ENCODE results near the gene IRF2. TPM values are rescaled to one million over a fixed set of nuclear protein-coding genes. Genes with fewer than 3 reads are reported as not detected.

Gene IRF2
- total and polyA plus RNA-seq, 12 donors, result 19.0 to 93.1 (median 52.3) TPM

GRCh38 chr4:184419976-184420375 lies 54.4 kb downstream of the IRF2 start:
- 94 to 98% (median 97%) methylated on average over 7 of the region's 7 CpGs for whole genome bisulfite sequencing, 4 donors
- no peak overlapping the region for H3K27ac ChIP-seq
- no peak for TF ChIP-seq POLR2A (IDR thresholded peaks at IDR 0.05)
- no peak for TF ChIP-seq CTCF (IDR thresholded peaks at IDR 0.05)
- DNase-seq, result no peak
- intact Hi-C loops (cut with DNase I), result loop anchor here in 1 of 2 donors (10.0 kb wide), 1 partner anchor 45 kb away; no protein-coding TSS in a partner anchor
- H3K27me3 ChIP-seq, result no peaks in the 10 kb centered on the region
- peaks cover 0 to 40% of the 10 kb centered on the region in 2 donors for H3K36me3 ChIP-seq (replicated peaks in 1 of 2)
- H3K4me1 ChIP-seq (replicated peaks in 1 of 2), result peaks cover 16 to 40% of the 10 kb centered on the region in 2 donors
- no peak overlapping the region for H3K4me3 ChIP-seq
- no peaks in the 10 kb centered on the region for H3K9me3 ChIP-seq (replicated peaks in 1 of 3)

- intact Hi-C loops (cut with DNase I), result loop anchor here in 1 of 2 donors (10.0 kb wide), 1 partner anchor 47 kb away; no protein-coding TSS in a partner anchor
- peak overlapping the region in 1 of 4 donors; percentile 30 for H3K4me3 ChIP-seq
- 51 to 57% (median 53%) methylated on average over 8 of the region's 8 CpGs for WGBS, 4 donors
- peaks cover 0 to 34% of the 10 kb centered on the region in 2 donors for H3K36me3 ChIP-seq (replicated peaks in 1 of 2)
- no peaks in the 10 kb centered on the region for H3K27me3 ChIP-seq
- H3K9me3 ChIP-seq (replicated peaks in 1 of 3), result no peaks in the 10 kb centered on the region
- H3K4me1 ChIP-seq (replicated peaks in 1 of 2), result peaks cover 13 to 43% of the 10 kb centered on the region in 2 donors
- TF ChIP-seq POLR2A (IDR thresholded peaks at IDR 0.05) (no peak), CTCF (IDR thresholded peaks at IDR 0.05) (no peak)
- peak overlapping the region in 4 of 5 donors; percentile 58 to 87 (median 71) for H3K27ac ChIP-seq
- DNase-seq, result peak in 2 of 7 donors; percentile 42 to 64
Observed at GRCh38 chr4:184417802-184418511, 56.4 kb downstream of the IRF2 start.

- peaks cover 0 to 34% of the 10 kb centered on the region in 2 donors for H3K36me3 ChIP-seq (replicated peaks in 1 of 2)
- 63 to 66% (median 64%) methylated on average over 12 of the region's 12 CpGs for WGBS, 4 donors
- no peak for TF ChIP-seq CTCF (IDR thresholded peaks at IDR 0.05)
- no peak for TF ChIP-seq POLR2A (IDR thresholded peaks at IDR 0.05)
Observed at GRCh38 chr4:184416913-184417734, 57.2 kb downstream of the IRF2 start.

GRCh38 chr4:184415071-184415470 lies 59.3 kb downstream of the IRF2 start:
- intact Hi-C loops (cut with DNase I), result loop anchor here in 1 of 2 donors (10.0 kb wide), 1 partner anchor 50 kb away; no protein-coding TSS in a partner anchor
- Histone ChIP-seq H3K9me3 (replicated peaks in 1 of 3) (no peaks in the 10 kb centered on the region), H3K4me3 (no peak overlapping the region), H3K27me3 (no peaks in the 10 kb centered on the region), H3K36me3 (replicated peaks in 1 of 2) (peaks cover 0 to 34% of the 10 kb centered on the region in 2 donors), H3K4me1 (replicated peaks in 1 of 2) (peaks cover 13 to 49% of the 10 kb centered on the region in 2 donors), H3K27ac (no peak overlapping the region)
- DNase-seq, result no peak
- 90 to 92% (median 91%) methylated on average over 6 of the region's 6 CpGs for WGBS, 4 donors
- TF ChIP-seq POLR2A (IDR thresholded peaks at IDR 0.05), result no peak
- TF ChIP-seq CTCF (IDR thresholded peaks at IDR 0.05), result no peak

More at GRCh38 chr4:184416913-184417734, 57.2 kb downstream of the IRF2 start:
- H3K27ac ChIP-seq, result peak overlapping the region in 4 of 5 donors; percentile 58 to 87 (median 71)
- peaks cover 13 to 43% of the 10 kb centered on the region in 2 donors for H3K4me1 ChIP-seq (replicated peaks in 1 of 2)
- H3K4me3 ChIP-seq, result peak overlapping the region in 1 of 4 donors; percentile 30
- no peaks in the 10 kb centered on the region for H3K27me3 ChIP-seq
- intact Hi-C loops (cut with DNase I), result loop anchor here in 1 of 2 donors (10.0 kb wide), 1 partner anchor 48 kb away; no protein-coding TSS in a partner anchor
- H3K9me3 ChIP-seq (replicated peaks in 1 of 3), result no peaks in the 10 kb centered on the region
- DNase-seq, result no peak

Measured in adrenal gland (tissue), 12 donors.